ENCODE measurements around the gene KLHL6.
"Not testable (repeated sequence)": the region's sequence is repeated elsewhere in the genome, so short reads cannot be mapped to it uniquely, and the experiment has no call there.

The KLHL6 gene

GRCh38 chr3:183481582-183481981 is 73.9 kb downstream of the KLHL6 start:
- H3K4me3 Mint-ChIP-seq, result no peak overlapping the region
- no peaks in the 10 kb centered on the region for H3K27me3 Mint-ChIP-seq
- no peak overlapping the region for H3K27ac Mint-ChIP-seq
- H3K9me3 Mint-ChIP-seq, result no peaks in the 10 kb centered on the region
- peaks cover 3% of the 10 kb centered on the region for H3K4me1 Mint-ChIP-seq (ENCODE audit: low read depth)
- no peaks in the 10 kb centered on the region for H3K36me3 Mint-ChIP-seq (ENCODE audit: low read depth)

- H3K36me3 Mint-ChIP-seq (ENCODE audit: low read depth), result no peaks in the 10 kb centered on the region
- no peak overlapping the region for H3K27ac Mint-ChIP-seq
- no peaks in the 10 kb centered on the region for H3K27me3 Mint-ChIP-seq
- peaks cover 3% of the 10 kb centered on the region for H3K4me1 Mint-ChIP-seq (ENCODE audit: low read depth)
- no peak overlapping the region for H3K4me3 Mint-ChIP-seq
- no peaks in the 10 kb centered on the region for H3K9me3 Mint-ChIP-seq
Measured at GRCh38 chr3:183478501-183478900, 77.0 kb downstream of the KLHL6 start.

GRCh38 chr3:183477801-183478456 is 77.6 kb downstream of the KLHL6 start:
- H3K27ac Mint-ChIP-seq, result no peak overlapping the region
- H3K4me1 Mint-ChIP-seq (ENCODE audit: low read depth), result peaks cover 3% of the 10 kb centered on the region
- no peaks in the 10 kb centered on the region for H3K27me3 Mint-ChIP-seq
- H3K36me3 Mint-ChIP-seq (ENCODE audit: low read depth), result no peaks in the 10 kb centered on the region
- H3K9me3 Mint-ChIP-seq, result no peaks in the 10 kb centered on the region
- H3K4me3 Mint-ChIP-seq, result no peak overlapping the region

DNA sequence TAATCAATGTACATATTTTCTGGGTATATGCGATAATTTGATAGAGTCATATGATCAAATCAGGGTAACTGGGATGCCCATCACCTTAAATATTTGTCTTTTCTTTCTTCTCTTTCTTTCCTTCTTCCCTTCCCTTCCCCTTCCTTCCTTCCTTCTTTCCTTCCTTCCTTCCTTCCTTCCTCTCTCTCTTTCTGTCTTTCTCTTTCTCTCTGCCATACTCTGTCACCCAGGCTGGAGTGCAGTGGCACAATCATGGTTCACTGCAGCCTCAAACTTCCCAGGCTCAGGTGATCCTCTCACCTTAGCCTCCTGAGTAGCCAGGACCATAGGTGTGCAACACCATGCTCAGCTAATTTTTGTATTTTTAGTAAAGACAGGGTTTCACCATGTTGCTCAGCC is 79.7 kb downstream of the KLHL6 start:
- H3K9me3 Mint-ChIP-seq; H3K4me1 Mint-ChIP-seq (ENCODE audit: low read depth); H3K27me3 Mint-ChIP-seq; H3K4me3 Mint-ChIP-seq; H3K36me3 Mint-ChIP-seq (ENCODE audit: low read depth); H3K27ac Mint-ChIP-seq: not testable (repeated sequence)

DNA sequence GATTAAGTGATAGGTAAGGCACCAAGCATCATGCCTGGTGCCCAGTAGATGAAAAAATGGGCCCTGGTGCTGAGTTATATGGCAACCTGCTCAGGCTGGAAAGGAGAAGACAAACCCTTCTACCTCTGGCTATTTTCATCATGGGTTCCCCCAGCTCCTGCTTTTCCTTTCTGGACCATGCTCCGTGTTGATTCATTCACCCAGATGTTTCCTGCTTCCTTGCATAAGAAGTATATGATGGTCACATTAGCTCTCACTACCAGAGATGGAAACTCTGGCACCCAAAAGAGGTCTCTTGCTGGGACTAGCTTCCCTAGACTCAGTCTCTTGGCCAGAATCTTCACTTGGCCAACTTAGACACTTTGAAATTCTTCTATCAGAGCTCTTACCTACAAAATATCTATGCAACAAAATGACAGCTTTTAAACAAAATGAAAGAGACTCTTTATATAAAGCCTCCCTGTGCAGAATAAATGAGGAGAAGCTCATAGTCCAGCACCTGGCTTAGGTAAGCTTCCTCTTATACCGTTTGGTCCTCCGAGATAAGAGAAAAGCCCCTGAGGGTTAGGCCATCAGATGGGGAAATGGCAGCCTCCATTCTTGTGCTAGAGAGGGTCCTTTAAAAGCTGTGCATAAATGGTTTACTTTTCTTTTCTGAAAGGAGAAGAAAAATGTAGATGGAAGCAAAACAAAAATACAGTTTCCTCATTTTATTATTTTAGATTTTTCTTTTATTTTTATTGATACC is 80.3 kb downstream of the KLHL6 start:
- H3K9me3 Mint-ChIP-seq, result no peaks in the 10 kb centered on the region
- no peak overlapping the region for H3K27ac Mint-ChIP-seq
- no peaks in the 10 kb centered on the region for H3K27me3 Mint-ChIP-seq
- no peak overlapping the region for H3K4me3 Mint-ChIP-seq
- no peaks in the 10 kb centered on the region for H3K36me3 Mint-ChIP-seq (ENCODE audit: low read depth)
- peaks cover 2% of the 10 kb centered on the region for H3K4me1 Mint-ChIP-seq (ENCODE audit: low read depth)

DNA sequence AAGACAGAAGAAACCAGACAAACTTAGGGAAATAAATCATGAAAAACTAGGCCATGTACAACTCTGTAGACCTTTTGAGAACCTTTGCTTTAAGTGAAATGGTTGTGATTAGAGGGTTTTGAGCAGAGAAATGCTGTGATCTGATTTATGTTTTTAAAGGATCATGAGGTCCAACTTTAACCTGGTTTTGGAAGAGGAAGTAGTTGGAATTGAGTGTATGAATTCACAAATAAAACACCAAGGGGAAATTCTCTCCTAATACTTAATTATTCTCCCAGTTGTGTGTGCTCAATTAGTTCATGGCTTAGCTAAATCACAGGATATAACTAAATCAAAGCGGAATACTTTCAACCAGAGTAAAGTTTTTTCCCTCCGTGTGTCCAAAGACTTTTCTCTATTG is 81.5 kb downstream of the KLHL6 start:
- H3K27me3 Mint-ChIP-seq, result no peaks in the 10 kb centered on the region
- H3K4me1 Mint-ChIP-seq (ENCODE audit: low read depth), result peaks cover 13% of the 10 kb centered on the region
- no peaks in the 10 kb centered on the region for H3K36me3 Mint-ChIP-seq (ENCODE audit: low read depth)
- H3K9me3 Mint-ChIP-seq, result no peaks in the 10 kb centered on the region
- H3K27ac Mint-ChIP-seq, result no peak overlapping the region
- H3K4me3 Mint-ChIP-seq, result no peak overlapping the region

DNA sequence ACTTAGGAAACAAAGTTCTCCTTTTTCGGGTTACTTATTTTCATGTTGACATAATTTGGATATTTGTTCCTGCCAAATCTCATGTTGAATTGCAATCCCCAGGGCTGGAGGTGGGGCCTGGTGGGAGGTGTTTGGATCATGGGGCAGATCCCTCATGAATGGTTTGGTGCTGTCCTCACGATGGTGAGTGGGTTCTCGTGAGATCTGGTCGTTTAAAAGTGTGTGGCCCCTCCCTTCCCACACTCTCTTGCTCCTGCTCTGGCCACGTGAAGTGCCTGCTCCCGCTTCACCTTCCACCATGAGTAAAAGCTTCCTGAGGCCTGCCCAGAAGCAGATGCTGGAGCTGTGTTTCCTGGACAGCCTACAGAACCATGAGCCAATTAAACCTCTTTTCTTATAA is 83.4 kb downstream of the KLHL6 start:
- Mint-ChIP-seq H3K36me3 (ENCODE audit: low read depth) (no peaks in the 10 kb centered on the region), H3K27me3 (no peaks in the 10 kb centered on the region), H3K4me3 (no peak overlapping the region), H3K9me3 (no peaks in the 10 kb centered on the region), H3K4me1 (ENCODE audit: low read depth) (peaks cover 25% of the 10 kb centered on the region), H3K27ac (no peak overlapping the region)

DNA sequence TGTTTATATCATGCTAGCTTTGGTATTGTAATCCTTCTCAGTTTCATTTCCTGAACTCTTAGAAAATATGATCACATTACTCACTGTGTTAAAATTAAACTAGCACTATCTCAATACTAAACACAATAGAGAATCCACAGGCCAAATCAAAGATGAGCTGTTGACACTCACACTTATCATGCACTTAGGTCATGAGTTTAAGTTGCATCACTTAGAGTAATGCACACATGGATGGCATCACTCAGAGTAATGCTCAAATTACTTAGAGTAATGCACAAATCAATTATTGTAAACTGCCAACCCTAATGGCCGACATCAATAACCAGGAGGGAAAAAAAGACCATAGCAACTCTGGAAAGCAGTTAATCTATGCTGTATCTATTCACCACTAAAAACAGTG is 87.1 kb downstream of the KLHL6 start:
- H3K4me3 Mint-ChIP-seq, result no peak overlapping the region
- H3K27ac Mint-ChIP-seq, result peak overlapping the region; percentile 50
- H3K27me3 Mint-ChIP-seq, result no peaks in the 10 kb centered on the region
- H3K36me3 Mint-ChIP-seq (ENCODE audit: low read depth), result no peaks in the 10 kb centered on the region
- peaks cover 25% of the 10 kb centered on the region for H3K4me1 Mint-ChIP-seq (ENCODE audit: low read depth)
- no peaks in the 10 kb centered on the region for H3K9me3 Mint-ChIP-seq

- no peaks in the 10 kb centered on the region for H3K9me3 Mint-ChIP-seq
- no peak overlapping the region for H3K4me3 Mint-ChIP-seq
- no peak overlapping the region for H3K27ac Mint-ChIP-seq
- no peaks in the 10 kb centered on the region for H3K27me3 Mint-ChIP-seq
- H3K36me3 Mint-ChIP-seq (ENCODE audit: low read depth), result no peaks in the 10 kb centered on the region
- peaks cover 25% of the 10 kb centered on the region for H3K4me1 Mint-ChIP-seq (ENCODE audit: low read depth)
Measured at GRCh38 chr3:183466575-183466974, 88.9 kb downstream of the KLHL6 start.

- H3K9me3 Mint-ChIP-seq; H3K4me3 Mint-ChIP-seq; H3K27me3 Mint-ChIP-seq; H3K27ac Mint-ChIP-seq; H3K36me3 Mint-ChIP-seq (ENCODE audit: low read depth): not testable (repeated sequence)
- H3K4me1 Mint-ChIP-seq (ENCODE audit: low read depth), result peaks cover 25% of the 10 kb centered on the region
Measured at GRCh38 chr3:183465710-183466109, 89.8 kb downstream of the KLHL6 start.

DNA sequence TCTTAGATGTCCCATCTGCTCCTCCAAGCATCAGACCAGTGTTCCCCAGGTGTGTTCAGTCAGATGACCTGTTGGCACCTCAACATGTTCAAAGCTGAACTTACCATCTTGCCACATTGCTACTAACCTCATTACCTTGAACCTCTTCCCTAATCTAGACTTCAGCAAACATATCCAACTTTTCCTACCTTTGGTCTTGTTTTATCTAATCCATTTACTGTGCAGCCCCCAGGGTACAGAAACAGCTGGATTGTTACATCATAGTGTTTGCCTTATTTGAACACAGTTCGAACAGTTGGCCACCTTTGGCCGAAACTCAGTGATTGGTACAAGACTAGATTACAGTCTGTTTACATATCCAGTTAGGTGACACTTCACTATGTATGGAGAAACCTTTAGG is 91.0 kb downstream of the KLHL6 start:
- Mint-ChIP-seq H3K4me1 (ENCODE audit: low read depth) (peaks cover 18% of the 10 kb centered on the region), H3K4me3 (no peak overlapping the region), H3K27me3 (no peaks in the 10 kb centered on the region), H3K27ac (no peak overlapping the region), H3K36me3 (ENCODE audit: low read depth) (no peaks in the 10 kb centered on the region), H3K9me3 (peaks cover 4% of the 10 kb centered on the region)

GRCh38 chr3:183460081-183461055 is 95.1 kb downstream of the KLHL6 start:
- Mint-ChIP-seq H3K4me3 (no peak overlapping the region), H3K9me3 (peaks cover 4% of the 10 kb centered on the region), H3K36me3 (ENCODE audit: low read depth) (no peaks in the 10 kb centered on the region), H3K27me3 (no peaks in the 10 kb centered on the region), H3K4me1 (ENCODE audit: low read depth) (no peaks in the 10 kb centered on the region), H3K27ac (no peak overlapping the region)

DNA sequence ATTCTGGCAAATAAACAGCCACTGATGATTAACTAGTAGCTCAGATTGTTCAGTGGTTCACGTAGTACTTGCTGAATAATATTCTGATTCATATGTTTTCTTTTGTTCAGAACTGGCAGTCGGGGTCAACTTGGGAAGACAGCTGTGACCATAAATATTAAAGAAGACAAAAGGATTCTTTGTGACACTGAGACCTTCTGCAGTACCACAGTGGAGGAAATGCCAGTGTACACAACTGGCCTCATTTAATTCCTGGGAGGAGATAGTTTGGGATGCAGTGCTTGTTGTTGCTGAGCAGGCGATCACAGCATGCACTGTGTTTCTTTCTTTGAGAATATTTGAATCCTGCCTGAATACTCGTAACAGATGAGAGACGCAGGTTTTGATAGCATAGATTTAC is 100.4 kb downstream of the KLHL6 start:
- no peaks in the 10 kb centered on the region for H3K4me1 Mint-ChIP-seq (ENCODE audit: low read depth)
- no peaks in the 10 kb centered on the region for H3K9me3 Mint-ChIP-seq
- H3K4me3 Mint-ChIP-seq, result no peak overlapping the region
- H3K36me3 Mint-ChIP-seq (ENCODE audit: low read depth), result peaks cover 10% of the 10 kb centered on the region
- no peak overlapping the region for H3K27ac Mint-ChIP-seq
- no peaks in the 10 kb centered on the region for H3K27me3 Mint-ChIP-seq

DNA sequence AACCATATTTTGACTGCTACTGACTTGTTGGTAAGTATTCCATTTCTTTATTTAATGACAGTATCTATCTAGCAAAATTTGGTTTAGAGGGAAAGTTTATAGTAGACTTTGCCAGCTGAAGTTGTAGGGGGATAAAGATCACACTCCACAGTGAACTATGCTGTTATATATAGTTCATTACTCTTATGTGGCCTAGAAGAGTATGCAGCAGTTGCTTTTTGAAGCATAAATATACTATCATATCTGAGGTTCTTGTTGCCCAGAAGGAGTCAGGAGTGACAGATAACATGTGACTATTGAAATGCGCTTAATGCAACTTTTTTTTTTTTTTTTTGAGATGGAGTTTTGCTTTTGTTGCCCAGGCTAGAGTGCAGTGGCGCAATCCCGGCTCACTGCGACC is 101.4 kb downstream of the KLHL6 start:
- H3K27me3 Mint-ChIP-seq, result no peaks in the 10 kb centered on the region

GRCh38 chr3:183449791-183450190 is 105.7 kb downstream of the KLHL6 start:
- H3K4me3 Mint-ChIP-seq, result no peak overlapping the region
- no peak overlapping the region for H3K27ac Mint-ChIP-seq
- peaks cover 6% of the 10 kb centered on the region for H3K36me3 Mint-ChIP-seq (ENCODE audit: low read depth)
- H3K4me1 Mint-ChIP-seq (ENCODE audit: low read depth), result peaks cover 13% of the 10 kb centered on the region
- H3K27me3 Mint-ChIP-seq, result no peaks in the 10 kb centered on the region
- peaks cover under 1% of the 10 kb centered on the region for H3K9me3 Mint-ChIP-seq

More for the DNA sequence above, 101.4 kb downstream of the KLHL6 start:
- Mint-ChIP-seq H3K9me3 (no peaks in the 10 kb centered on the region), H3K36me3 (ENCODE audit: low read depth) (peaks cover 10% of the 10 kb centered on the region), H3K4me3 (no peak overlapping the region), H3K4me1 (ENCODE audit: low read depth) (peaks cover under 1% of the 10 kb centered on the region), H3K27ac (no peak overlapping the region)

All from stimulated activated naive CD8-positive, alpha-beta T cell treated with anti-CD3 and anti-CD28 coated beads, Interleukin-15, Interleukin-2, amounts not matched to agents 100 ng/mL and 50 ng/mL, for 24 hours (primary cell).